22Rv1 (cell line): ENCODE data around the gene PKHD1.

ENCODE experiments used
- CTCF ChIP-seq: fragments of 450-650 bp; IDR thresholded peaks from 2 replicates; pipeline ENCODE4 v1.5.1; 2017; ENCODE audit warnings: mild to moderate bottlenecking
- ZFX ChIP-seq: fragments of 450-650 bp; IDR thresholded peaks from 2 replicates; pipeline ENCODE4 v1.6.1; 2017; ENCODE audit warnings: antibody characterized with exemption, borderline replicate concordance

- no peak for TF ChIP-seq CTCF
- no peak for TF ChIP-seq ZFX
These were observed 2.4 kb upstream of the PKHD1 start for GRCh38 chr6:52089758-52090348.
